GM18502 (cell line): ENCODE results near the gene WAC.
"Not testable (repeated sequence)": the region's sequence is repeated elsewhere in the genome, so short reads cannot be mapped to it uniquely, and the experiment has no call there.

Experiments used
- ATAC-seq: cut with Tn5 transposase; IDR thresholded peaks from one replicate; pipeline ENCODE4 v1.9.1; 2021; ENCODE audit warnings: mild to moderate bottlenecking; ENCODE audit not compliant: unreplicated experiment, poor library complexity

The WAC gene

GRCh38 chr10:28532337-28533185 lies at the start of gene WAC:
TSS of gene WAC (plus strand) at chr10:28533118. CDS start at chr10:28533580, 462 bp downstream.
- peak; percentile 81 for ATAC-seq

- ATAC-seq, result no peak
Observed at GRCh38 chr10:28489206-28489605, 43.7 kb upstream of the WAC start.

- ATAC-seq, result not testable (repeated sequence)
Observed at GRCh38 chr10:28490256-28490865, 42.6 kb upstream of the WAC start.

GRCh38 chr10:28492116-28492920 lies 40.6 kb upstream of the WAC start:
- ATAC-seq, result no peak

GRCh38 chr10:28494420-28494819 lies 38.5 kb upstream of the WAC start:
- no peak for ATAC-seq

- no peak for ATAC-seq
Observed at GRCh38 chr10:28495084-28495483, 37.8 kb upstream of the WAC start.

GRCh38 chr10:28496017-28496416 lies 36.9 kb upstream of the WAC start:
- ATAC-seq, result no peak

- ATAC-seq, result no peak
Observed at GRCh38 chr10:28496481-28496961, 36.4 kb upstream of the WAC start.

- no peak for ATAC-seq
Observed at GRCh38 chr10:28497313-28498126, 35.4 kb upstream of the WAC start.

- not testable (repeated sequence) for ATAC-seq
Observed at GRCh38 chr10:28500203-28500602, 32.7 kb upstream of the WAC start.

- no peak for ATAC-seq
Observed at GRCh38 chr10:28503114-28503513, 29.8 kb upstream of the WAC start.

GRCh38 chr10:28505359-28505959 lies 27.5 kb upstream of the WAC start:
- ATAC-seq, result no peak

- no peak for ATAC-seq
Observed at GRCh38 chr10:28508304-28508925, 24.5 kb upstream of the WAC start.

GRCh38 chr10:28509286-28509685 lies 23.6 kb upstream of the WAC start:
- ATAC-seq, result no peak

- no peak for ATAC-seq
Observed at GRCh38 chr10:28514648-28515047, 18.3 kb upstream of the WAC start.

GRCh38 chr10:28520346-28520745 lies 12.6 kb upstream of the WAC start:
- no peak for ATAC-seq

GRCh38 chr10:28520828-28521227 lies 12.1 kb upstream of the WAC start:
- not testable (repeated sequence) for ATAC-seq

GRCh38 chr10:28521961-28522360 lies 11.0 kb upstream of the WAC start:
- ATAC-seq, result not testable (repeated sequence)

GRCh38 chr10:28523725-28524252 lies 9.1 kb upstream of the WAC start:
- ATAC-seq, result no peak
